SK-N-SH (cell line): ENCODE results near the gene SEC24D.

Experiments used
- CTCF ChIP-seq: fragments of 200-600 bp; sonication (generic); IDR thresholded peaks from 2 replicates; pipeline ENCODE4 v1.6.1; 2017; ENCODE audit warnings: antibody characterized with exemption, mild to moderate bottlenecking, moderate library complexity
- MAX ChIP-seq: IDR thresholded peaks from 2 replicates; pipeline ENCODE4 v1.4.0; 2012; ENCODE audit warnings: low read depth
- RFX5 ChIP-seq: IDR thresholded peaks from 2 replicates; pipeline ENCODE4 v1.6.1; 2012; ENCODE audit warnings: mild to moderate bottlenecking, improper control_type of control experiment, low read length
- USF1 ChIP-seq: IDR thresholded peaks from 2 replicates; pipeline ENCODE4 v1.4.0; 2012; ENCODE audit warnings: low read depth, borderline replicate concordance

GRCh38 chr4:118759481-118759880 lies 76.4 kb downstream of the SEC24D start:
- TF ChIP-seq USF1 (no peak), MAX (no peak), RFX5 (no peak), CTCF (no peak)
